ENCODE results near the gene ITPK1.

- TF ChIP-seq POLR2A (IDR thresholded peaks at IDR 0.05) (no peak), POLR2AphosphoS5 (IDR thresholded peaks at IDR 0.05) (no peak), CTCF (IDR thresholded peaks at IDR 0.05) (no peak)
Measured at GRCh38 chr14:92938890-92939671, 176.6 kb downstream of the ITPK1 start.

Data from prostate gland (tissue), 2 donors.